Measurements from ENCODE around the gene AQP9. TPM values are rescaled to one million over a fixed set of nuclear protein-coding genes. Genes with fewer than 3 reads are reported as not detected.

AQP9 gene
- total RNA-seq, 4 donors from 2014 or later = 2.1 to 119 (median 3.5) TPM

GRCh38 chr15:58165661-58166060 is 27.5 kb downstream of the AQP9 start:
- TF ChIP-seq, protein P1, sequence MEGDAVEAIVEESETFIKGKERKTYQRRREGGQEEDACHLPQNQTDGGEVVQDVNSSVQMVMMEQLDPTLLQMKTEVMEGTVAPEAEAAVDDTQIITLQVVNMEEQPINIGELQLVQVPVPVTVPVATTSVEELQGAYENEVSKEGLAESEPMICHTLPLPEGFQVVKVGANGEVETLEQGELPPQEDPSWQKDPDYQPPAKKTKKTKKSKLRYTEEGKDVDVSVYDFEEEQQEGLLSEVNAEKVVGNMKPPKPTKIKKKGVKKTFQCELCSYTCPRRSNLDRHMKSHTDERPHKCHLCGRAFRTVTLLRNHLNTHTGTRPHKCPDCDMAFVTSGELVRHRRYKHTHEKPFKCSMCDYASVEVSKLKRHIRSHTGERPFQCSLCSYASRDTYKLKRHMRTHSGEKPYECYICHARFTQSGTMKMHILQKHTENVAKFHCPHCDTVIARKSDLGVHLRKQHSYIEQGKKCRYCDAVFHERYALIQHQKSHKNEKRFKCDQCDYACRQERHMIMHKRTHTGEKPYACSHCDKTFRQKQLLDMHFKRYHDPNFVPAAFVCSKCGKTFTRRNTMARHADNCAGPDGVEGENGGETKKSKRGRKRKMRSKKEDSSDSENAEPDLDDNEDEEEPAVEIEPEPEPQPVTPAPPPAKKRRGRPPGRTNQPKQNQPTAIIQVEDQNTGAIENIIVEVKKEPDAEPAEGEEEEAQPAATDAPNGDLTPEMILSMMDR (IDR thresholded peaks at IDR 0.05; ENCODE audit: low read depth) = no peak

GRCh38 chr15:58167095-58167691 is 29.0 kb downstream of the AQP9 start:
- TF ChIP-seq, protein P1 (IDR thresholded peaks at IDR 0.05; ENCODE audit: low read depth) = no peak

GRCh38 chr15:58169934-58170333 is 31.8 kb downstream of the AQP9 start:
- TF ChIP-seq, protein P1 (IDR thresholded peaks at IDR 0.05; ENCODE audit: low read depth) = no peak

DNA sequence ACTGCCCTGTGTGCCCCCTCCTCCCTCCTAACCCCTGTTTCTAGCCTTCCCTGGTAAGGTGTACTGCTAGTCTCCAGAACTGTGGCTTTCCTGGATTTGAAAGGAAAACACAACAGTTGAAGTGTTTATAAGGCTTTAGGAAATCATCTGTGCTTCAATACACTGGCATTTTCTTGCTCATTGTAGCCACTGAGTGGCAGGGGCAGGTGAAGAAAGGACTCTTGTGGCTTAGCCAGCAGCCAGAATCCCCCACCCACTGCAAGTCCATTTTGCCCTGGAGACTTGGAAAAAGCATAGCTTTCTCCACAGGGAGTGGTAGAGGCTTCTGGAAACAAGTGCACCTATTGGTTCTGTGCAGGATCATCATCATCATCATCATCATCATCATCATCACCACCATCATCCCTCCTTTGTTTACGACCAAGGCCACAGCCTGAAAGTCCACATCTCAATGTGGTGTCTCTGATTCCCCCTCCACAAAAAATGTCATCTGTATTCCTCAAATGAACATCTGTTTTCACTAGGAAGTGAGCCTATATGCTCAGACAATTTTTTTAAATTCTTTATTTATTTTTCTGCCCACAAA is 33.4 kb downstream of the AQP9 start:
- TF ChIP-seq, protein P1 (IDR thresholded peaks at IDR 0.05; ENCODE audit: low read depth) = no peak

GRCh38 chr15:58174709-58175108 is 36.5 kb downstream of the AQP9 start:
- TF ChIP-seq, protein P1 (IDR thresholded peaks at IDR 0.05; ENCODE audit: low read depth) = no peak

DNA sequence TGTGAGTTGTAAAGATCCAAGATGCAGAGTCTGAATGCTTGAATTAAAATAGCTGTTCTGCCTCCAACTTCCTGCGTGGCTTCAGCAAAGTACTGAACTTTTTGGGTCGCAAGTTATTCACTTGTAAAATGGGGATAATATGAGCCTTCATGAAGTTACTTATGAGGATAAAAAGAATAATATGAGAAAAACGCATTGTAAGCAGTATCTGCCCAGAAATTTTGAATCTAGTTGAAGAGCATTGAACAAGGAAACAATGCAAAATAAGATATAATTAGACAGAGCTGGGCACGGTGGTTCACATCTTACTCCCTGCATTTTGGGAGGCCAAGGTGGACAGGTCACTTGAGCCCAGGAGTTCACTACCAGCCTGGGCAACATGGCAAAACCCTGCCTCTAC is 37.8 kb downstream of the AQP9 start:
- TF ChIP-seq, protein P1 (IDR thresholded peaks at IDR 0.05; ENCODE audit: low read depth) = no peak

DNA sequence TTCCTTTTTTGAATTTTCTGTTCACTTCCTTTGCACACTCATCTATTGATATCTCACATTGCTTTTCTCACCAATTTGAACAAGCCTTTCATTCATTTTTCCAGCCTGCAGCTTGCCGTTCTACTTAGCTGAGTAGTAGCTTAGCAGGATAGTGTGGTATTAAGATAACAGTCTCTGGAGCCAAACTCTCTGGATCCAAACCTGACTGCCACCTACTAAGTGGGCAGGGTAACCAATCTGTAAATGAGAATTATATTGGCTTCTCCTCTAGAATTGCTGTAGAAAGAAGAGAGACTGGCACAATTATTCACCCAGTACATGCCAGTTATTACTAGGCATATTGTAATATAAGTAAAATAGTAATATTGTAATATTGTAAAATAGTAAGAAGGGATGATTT is 40.5 kb downstream of the AQP9 start:
- TF ChIP-seq, protein P1 (IDR thresholded peaks at IDR 0.05; ENCODE audit: low read depth) = no peak
